ENCODE results near the gene LTF.
"Not testable (repeated sequence)": the region's sequence is repeated elsewhere in the genome, so short reads cannot be mapped to it uniquely, and the experiment has no call there.

LTF gene

GRCh38 chr3:46388847-46389246 is 75.9 kb downstream of the LTF start:
- DNase-seq = not testable (repeated sequence)

DNA sequence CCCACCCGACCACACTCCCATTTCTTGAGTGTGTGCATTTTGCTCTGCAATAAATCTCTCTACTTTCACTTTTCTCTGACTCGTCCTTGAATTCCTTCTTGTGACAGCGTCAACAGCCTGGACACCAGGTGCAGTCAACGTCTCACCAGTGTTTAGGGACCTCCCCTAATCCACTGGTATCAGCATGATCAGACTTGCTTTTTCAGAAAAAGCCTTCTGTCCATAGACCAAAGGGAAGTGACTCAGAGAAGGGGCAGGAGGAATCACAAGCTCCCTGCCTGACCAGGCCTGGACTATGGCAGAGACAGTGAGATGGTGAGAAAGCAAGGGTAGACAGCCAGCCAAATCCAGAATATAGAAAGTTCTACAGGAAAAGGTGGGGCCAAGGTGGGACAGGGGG is 78.5 kb downstream of the LTF start:
- no peak for DNase-seq

Measured in activated gamma-delta T cell treated with Interleukin-2 at 50 U/mL for 16 hours (primary cell).